Left lung (tissue), 10 donors: Measurements from ENCODE around the gene POU2F1. TPM values are rescaled to one million over a fixed set of nuclear protein-coding genes. Genes with fewer than 3 reads are reported as not detected.

Experiments
- ATAC-seq: fragments of 200-7000 bp; cut with Tn5 transposase; one replicate; pipeline ENCODE4 v1.9.1; 2020; ENCODE audit warnings: moderate library complexity
- DNase-seq, 4 donors: peaks; one replicate each; pipeline ENCODE4 v3.0.0-alpha.2; 2013 to 2020
- H3K27ac ChIP-seq, 2 donors: fragments of 200-600 bp; sonication (generic) in 1 of 2; one replicate each; pipeline versions ENCODE4 v1.5.0 to v1.8.0; 2020 to 2021
- H3K27me3 ChIP-seq, 2 donors: fragments of 200-600 bp; sonication (generic) in 1 of 2; one replicate each; pipeline versions ENCODE4 v1.5.0 to v1.8.0; 2020 to 2021
- H3K36me3 ChIP-seq, 2 donors: fragments of 200-600 bp; sonication (generic) in 1 of 2; one replicate each; pipeline versions ENCODE4 v1.5.0 to v1.8.0; 2020 to 2021
- H3K4me1 ChIP-seq, 2 donors: fragments of 200-600 bp; one replicate each; pipeline ENCODE4 v1.8.0; 2021
- H3K4me3 ChIP-seq, 2 donors: fragments of 200-600 bp; sonication (generic) in 1 of 2; one replicate each; pipeline versions ENCODE4 v1.5.0 to v1.8.0; 2020 to 2021; ENCODE audit warnings: mild to moderate bottlenecking in 1 of 2
- H3K9me3 ChIP-seq, 2 donors: fragments of 200-600 bp; sonication (generic) in 1 of 2; one replicate each; pipeline versions ENCODE4 v1.5.0 to v1.8.0; 2020 to 2021
- CTCF ChIP-seq, 2 donors: fragments of 200-600 bp; sonication (generic) in 1 of 2; IDR thresholded peaks; one replicate each; pipeline versions ENCODE4 v1.5.0 to v1.8.0; 2021; ENCODE audit warnings: antibody characterized with exemption in 2 of 2
- intact Hi-C, 2 donors: fragments of 100-400 bp; cut with DNase I; formaldehyde crosslinking; loops; one replicate each; pipeline versions ENCODE4 v1.11.2 to v1.14.2; 2022
- polyA plus RNA-seq, 6 donors: library from polyadenylated mRNA; unstranded; fragments of 120-200 nt; gene quantifications; one replicate each; pipeline ENCODE4 v1.2.1, GENCODE V29; 2013; ENCODE audit not compliant: insufficient read length in 6 of 6
- total RNA-seq, 2 donors: library from RNA; stranded (reverse); fragmentation: NEBNext Ultra II Directional; extraction: Animal tissue kit (Norgen Biotek cat#: 25700); gene quantifications; one replicate each; pipeline ENCODE4 v1.2.1, GENCODE V29; 2021
- donor health status: DM: no; HTN: yes; CAD: no.
- donor health status: DM: no; HTN: no; CAD: no.

Gene POU2F1
- total and polyA plus RNA-seq, 8 donors = 12.3 to 16.3 (median 15.2) TPM

GRCh38 chr1:167304165-167304564 is 83.5 kb downstream of the POU2F1 start:
- DNase-seq = no peak
- intact Hi-C loops = no loop called here
- H3K4me3 ChIP-seq = no peak overlapping the region
- no peaks in the 10 kb centered on the region for H3K9me3 ChIP-seq
- H3K36me3 ChIP-seq = no peaks in the 10 kb centered on the region
- peaks cover 0 to 30% of the 10 kb centered on the region in 2 donors for H3K4me1 ChIP-seq
- no peak overlapping the region for H3K27ac ChIP-seq
- H3K27me3 ChIP-seq = no peaks in the 10 kb centered on the region
- ATAC-seq = no peak
- TF ChIP-seq CTCF (IDR thresholded peaks at IDR 0.05) = no peak

- no peak overlapping the region for H3K4me3 ChIP-seq
- no peaks in the 10 kb centered on the region for H3K27me3 ChIP-seq
- intact Hi-C loops = no loop called here
- peaks cover 0 to 25% of the 10 kb centered on the region in 2 donors for H3K4me1 ChIP-seq
- peak overlapping the region in 1 of 2 donors; percentile 49 for H3K27ac ChIP-seq
- no peak for TF ChIP-seq CTCF (IDR thresholded peaks at IDR 0.05)
- no peak for DNase-seq
- no peak for ATAC-seq
- no peaks in the 10 kb centered on the region for H3K9me3 ChIP-seq
- H3K36me3 ChIP-seq = no peaks in the 10 kb centered on the region
Measured at GRCh38 chr1:167305059-167305705, 84.5 kb downstream of the POU2F1 start.

GRCh38 chr1:167305706-167306277 is 85.1 kb downstream of the POU2F1 start:
- peak; percentile 90 for ATAC-seq
- intact Hi-C loops = no loop called here
- H3K27me3 ChIP-seq = no peaks in the 10 kb centered on the region

GRCh38 chr1:167310732-167311131 is 90.0 kb downstream of the POU2F1 start:
- Histone ChIP-seq H3K36me3 (no peaks in the 10 kb centered on the region), H3K4me3 (no peak overlapping the region), H3K4me1 (peaks cover 0 to 18% of the 10 kb centered on the region in 2 donors), H3K27me3 (no peaks in the 10 kb centered on the region), H3K27ac (no peak overlapping the region), H3K9me3 (no peaks in the 10 kb centered on the region)
- intact Hi-C loops = no loop called here
- no peak for ATAC-seq
- DNase-seq = no peak
- no peak for TF ChIP-seq CTCF (IDR thresholded peaks at IDR 0.05)

More at GRCh38 chr1:167305706-167306277, 85.1 kb downstream of the POU2F1 start:
- Histone ChIP-seq H3K27ac (peak overlapping the region in 1 of 2 donors; percentile 49), H3K9me3 (no peaks in the 10 kb centered on the region), H3K4me3 (no peak overlapping the region), H3K36me3 (no peaks in the 10 kb centered on the region), H3K4me1 (peaks cover 0 to 25% of the 10 kb centered on the region in 2 donors)
- TF ChIP-seq CTCF (IDR thresholded peaks at IDR 0.05) = no peak
- DNase-seq = no peak

GRCh38 chr1:167312871-167313270 is 92.2 kb downstream of the POU2F1 start:
- Histone ChIP-seq H3K27ac (no peak overlapping the region), H3K27me3 (no peaks in the 10 kb centered on the region), H3K36me3 (peaks cover 0 to 6% of the 10 kb centered on the region in 2 donors), H3K4me3 (no peak overlapping the region), H3K4me1 (no peaks in the 10 kb centered on the region), H3K9me3 (peaks cover 0 to 16% of the 10 kb centered on the region in 2 donors)
- intact Hi-C loops = no loop called here
- ATAC-seq (no peak), DNase-seq (no peak)
- no peak for TF ChIP-seq CTCF (IDR thresholded peaks at IDR 0.05)
